Thoracic aorta (tissue), 2 donors: ENCODE results near the gene ALDH3B1. TPM values are rescaled to one million over a fixed set of nuclear protein-coding genes. Genes with fewer than 3 reads are reported as not detected.
"Not testable (repeated sequence)": the region's sequence is repeated elsewhere in the genome, so short reads cannot be mapped to it uniquely, and the experiment has no call there.

Experiments
- ATAC-seq: fragments of 150-250 bp; one replicate; pipeline ENCODE4 v1.8.0; 2017; ENCODE audit warnings: low read depth; ENCODE audit not compliant: insufficient number of reproducible peaks, low FRiP score
- DNase-seq: peaks from one replicate; pipeline ENCODE4 v3.0.0-alpha.2; 2020; ENCODE audit warnings: low spot score
- H3K27ac ChIP-seq, 2 donors: fragments of 200-600 bp; sonication (generic); 1 replicate in 1 of 2; 2 replicates in 1 of 2; pipeline ENCODE4 v1.5.1; 2016; ENCODE audit warnings: mild to moderate bottlenecking in 2 of 2, moderate library complexity in 2 of 2
- H3K27me3 ChIP-seq: fragments of 200-600 bp; sonication (generic); replicated peaks from 2 replicates; pipeline ENCODE4 v1.6.0; 2016; ENCODE audit warnings: mild to moderate bottlenecking; ENCODE audit not compliant: insufficient read depth
- H3K36me3 ChIP-seq: fragments of 200-600 bp; sonication (generic); one replicate; pipeline ENCODE4 v1.5.1; 2016
- H3K4me1 ChIP-seq, 2 donors: fragments of 200-600 bp; sonication (generic); 1 replicate in 1 of 2; 2 replicates in 1 of 2; pipeline versions ENCODE4 v1.5.1 to v1.6.0; 2016; ENCODE audit warnings: low read depth in 2 of 2, mild to moderate bottlenecking in 1 of 2; ENCODE audit not compliant: control insufficient read depth in 1 of 2
- H3K4me3 ChIP-seq: fragments of 200-600 bp; sonication (generic); 2 replicates; pipeline ENCODE4 v1.5.1; 2016; ENCODE audit warnings: mild to moderate bottlenecking
- H3K9me3 ChIP-seq: fragments of 200-600 bp; sonication (generic); 2 replicates; pipeline ENCODE4 v1.5.1; 2016
- total RNA-seq, 2 donors: library from RNA; depleted of rRNA; stranded (reverse); fragments of >200 nt; gene quantifications; one replicate each; pipeline versions ENCODE4 v1.1.0 to v1.2.3, GENCODE V29; 2016
- TF ChIP-seq, protein P1 (sequence below): fragments of 200-600 bp; sonication (generic); IDR thresholded peaks from one replicate; pipeline ENCODE4 v1.5.1; 2019; ENCODE audit warnings: antibody characterized with exemption

The ALDH3B1 gene
- total RNA-seq, 2 donors from 2014 or later = 17.6 to 24.2 TPM

DNA sequence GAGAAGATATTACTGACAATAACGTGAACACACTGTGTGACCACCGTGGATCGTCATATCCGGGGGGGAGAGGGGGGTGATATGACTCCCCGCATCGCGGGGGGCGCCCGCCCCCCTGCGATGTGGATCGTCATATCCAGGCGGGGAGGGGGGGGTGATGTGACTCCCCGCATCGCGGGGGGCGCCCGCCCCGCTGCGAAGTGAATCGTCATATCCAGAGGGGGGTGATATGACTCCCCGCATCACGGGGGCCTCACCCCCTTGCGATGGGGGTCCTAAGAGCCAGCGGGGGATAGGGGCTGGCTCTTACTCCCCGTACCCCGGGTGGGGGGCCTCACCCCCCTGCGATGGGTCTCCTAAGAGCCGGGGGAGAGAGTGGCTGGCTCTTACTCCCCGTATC is 26.2 kb upstream of the ALDH3B1 start:
- Histone ChIP-seq H3K27ac (no peak overlapping the region), H3K36me3 (no peaks in the 10 kb centered on the region), H3K9me3 (no peaks in the 10 kb centered on the region), H3K4me1 (no peaks in the 10 kb centered on the region), H3K4me3 (no peak overlapping the region), H3K27me3 (no peaks in the 10 kb centered on the region)
- ATAC-seq (no peak), DNase-seq (no peak)
- TF ChIP-seq, protein P1, sequence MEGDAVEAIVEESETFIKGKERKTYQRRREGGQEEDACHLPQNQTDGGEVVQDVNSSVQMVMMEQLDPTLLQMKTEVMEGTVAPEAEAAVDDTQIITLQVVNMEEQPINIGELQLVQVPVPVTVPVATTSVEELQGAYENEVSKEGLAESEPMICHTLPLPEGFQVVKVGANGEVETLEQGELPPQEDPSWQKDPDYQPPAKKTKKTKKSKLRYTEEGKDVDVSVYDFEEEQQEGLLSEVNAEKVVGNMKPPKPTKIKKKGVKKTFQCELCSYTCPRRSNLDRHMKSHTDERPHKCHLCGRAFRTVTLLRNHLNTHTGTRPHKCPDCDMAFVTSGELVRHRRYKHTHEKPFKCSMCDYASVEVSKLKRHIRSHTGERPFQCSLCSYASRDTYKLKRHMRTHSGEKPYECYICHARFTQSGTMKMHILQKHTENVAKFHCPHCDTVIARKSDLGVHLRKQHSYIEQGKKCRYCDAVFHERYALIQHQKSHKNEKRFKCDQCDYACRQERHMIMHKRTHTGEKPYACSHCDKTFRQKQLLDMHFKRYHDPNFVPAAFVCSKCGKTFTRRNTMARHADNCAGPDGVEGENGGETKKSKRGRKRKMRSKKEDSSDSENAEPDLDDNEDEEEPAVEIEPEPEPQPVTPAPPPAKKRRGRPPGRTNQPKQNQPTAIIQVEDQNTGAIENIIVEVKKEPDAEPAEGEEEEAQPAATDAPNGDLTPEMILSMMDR = no peak

DNA sequence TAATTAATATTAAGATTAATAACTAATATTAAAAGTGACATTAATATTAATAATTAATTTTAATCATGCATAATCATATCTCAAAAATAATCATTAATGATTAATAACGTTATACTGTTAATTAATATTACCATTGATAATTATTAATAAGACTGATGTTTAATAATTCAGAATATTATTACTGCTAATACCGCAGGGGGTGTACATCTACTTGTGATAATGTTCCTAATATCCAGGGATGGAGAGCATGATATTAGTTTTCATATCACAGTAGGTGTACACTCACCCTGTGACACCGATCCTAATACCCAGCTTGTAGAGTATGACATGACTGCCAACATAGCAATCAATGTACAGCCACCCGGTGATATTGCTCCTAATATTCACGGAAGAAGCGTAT is 24.8 kb upstream of the ALDH3B1 start:
- not testable (repeated sequence) for H3K9me3 ChIP-seq, H3K27me3 ChIP-seq, H3K4me3 ChIP-seq, H3K4me1 ChIP-seq, DNase-seq, H3K27ac ChIP-seq, ATAC-seq, H3K36me3 ChIP-seq

DNA sequence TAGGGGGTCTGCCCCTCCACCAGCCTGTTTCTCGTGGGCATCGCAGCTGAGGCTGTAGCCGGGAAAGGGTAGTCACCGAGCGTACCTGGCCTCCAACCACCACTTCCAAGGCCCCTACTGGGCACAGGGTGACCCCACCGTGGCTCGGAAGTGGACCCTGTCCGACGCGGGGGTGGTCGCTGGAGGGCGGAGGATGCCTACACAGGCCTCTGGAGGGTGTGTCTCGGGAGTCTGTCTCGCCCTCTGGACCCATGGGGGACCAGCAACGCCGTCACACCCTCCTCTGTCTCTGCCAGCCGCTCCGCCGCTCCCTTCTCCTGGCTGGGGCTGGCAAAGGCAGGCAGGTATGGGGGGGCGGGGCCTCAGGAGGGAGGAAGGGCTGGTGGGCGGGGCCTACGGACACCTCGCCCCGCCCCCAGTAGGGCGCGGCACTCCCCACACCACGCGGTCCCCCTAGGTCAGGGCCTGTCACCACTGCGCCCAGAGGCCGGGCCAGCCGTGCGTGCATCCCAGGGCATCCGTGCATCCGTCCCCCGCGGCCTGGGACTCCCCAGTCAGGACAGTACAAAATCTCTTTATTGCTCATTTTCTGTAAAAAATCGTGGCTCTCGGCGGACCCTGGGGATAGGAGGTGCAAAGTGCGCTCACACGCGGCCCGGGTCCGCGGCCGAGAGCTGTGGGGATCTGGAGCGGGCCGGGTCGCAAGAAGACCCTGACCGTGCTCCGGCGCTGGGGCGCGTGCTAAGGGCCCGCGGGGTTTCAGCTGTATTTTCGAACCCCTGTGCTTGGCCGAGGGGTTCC is 19.4 kb upstream of the ALDH3B1 start:
- H3K4me3 ChIP-seq = peak overlapping the region; percentile 47
- not testable (repeated sequence) for H3K27me3 ChIP-seq, H3K4me1 ChIP-seq, ATAC-seq, H3K27ac ChIP-seq, DNase-seq, H3K36me3 ChIP-seq, H3K9me3 ChIP-seq

DNA sequence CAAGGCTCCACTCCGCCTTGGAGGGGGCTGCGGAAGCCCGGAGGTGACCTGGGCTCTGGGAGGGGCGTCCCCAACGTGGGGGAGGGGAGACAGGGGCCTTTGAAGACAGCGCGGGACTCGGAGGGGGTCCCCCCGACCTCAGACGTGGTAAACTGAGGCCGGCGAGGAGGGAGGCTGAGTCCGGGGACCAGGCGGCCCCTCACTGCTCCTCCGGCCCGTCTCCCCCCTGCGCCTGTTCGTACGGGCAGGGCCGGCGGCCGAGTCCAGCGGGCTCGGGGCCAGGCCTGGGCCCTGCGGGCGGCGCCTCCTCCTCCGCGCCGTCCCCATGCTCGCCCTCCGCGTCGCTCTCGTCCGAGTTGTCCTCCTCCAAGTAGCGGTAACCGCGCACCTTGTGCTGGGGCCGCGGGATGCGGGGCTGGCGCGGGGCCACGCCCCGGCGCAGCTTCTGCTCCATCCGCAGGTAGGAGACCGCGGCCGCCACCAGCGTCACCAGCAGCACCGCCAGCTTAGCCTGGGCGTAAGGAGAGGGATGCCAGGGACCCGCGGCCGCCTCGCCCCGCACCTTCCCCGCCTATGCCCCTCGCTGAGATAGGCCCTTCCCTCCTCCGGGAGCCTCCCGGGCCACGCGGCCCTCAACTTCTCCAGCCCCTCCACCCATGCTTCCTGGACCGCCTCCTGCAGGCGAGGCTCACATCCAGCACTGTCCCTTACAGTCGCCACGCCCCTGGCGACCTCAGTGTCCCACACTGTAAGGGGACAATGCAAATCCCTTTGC is 18.6 kb upstream of the ALDH3B1 start:
- DNase-seq, H3K9me3 ChIP-seq, ATAC-seq, H3K27me3 ChIP-seq, H3K4me1 ChIP-seq, H3K36me3 ChIP-seq, H3K27ac ChIP-seq: not testable (repeated sequence)
- H3K4me3 ChIP-seq = peak overlapping the region; percentile 47

DNA sequence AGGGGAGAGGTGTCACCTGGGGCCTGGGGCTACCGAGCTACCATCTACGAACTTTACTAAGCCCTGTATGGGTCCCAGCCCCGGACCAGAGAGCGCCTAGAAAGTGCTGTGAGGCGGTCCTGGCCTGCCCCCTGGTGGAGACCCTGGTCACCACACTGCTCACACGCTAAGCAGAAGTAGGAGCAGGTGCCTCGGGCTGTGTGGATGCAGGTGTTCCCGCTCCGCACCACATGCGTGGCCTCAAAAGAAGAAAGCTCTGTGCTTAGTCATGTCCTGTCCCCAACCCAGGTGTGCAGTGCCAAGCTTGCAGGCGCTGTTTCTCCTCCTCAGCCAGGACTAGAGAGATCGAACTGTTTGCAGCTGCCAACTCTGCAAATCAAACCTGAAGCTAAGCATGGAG is 16.3 kb upstream of the ALDH3B1 start:
- H3K36me3 ChIP-seq, H3K9me3 ChIP-seq, H3K4me3 ChIP-seq, DNase-seq, H3K27me3 ChIP-seq, H3K4me1 ChIP-seq, H3K27ac ChIP-seq, ATAC-seq: not testable (repeated sequence)
- TF ChIP-seq, protein P1 = peak; percentile 48

DNA sequence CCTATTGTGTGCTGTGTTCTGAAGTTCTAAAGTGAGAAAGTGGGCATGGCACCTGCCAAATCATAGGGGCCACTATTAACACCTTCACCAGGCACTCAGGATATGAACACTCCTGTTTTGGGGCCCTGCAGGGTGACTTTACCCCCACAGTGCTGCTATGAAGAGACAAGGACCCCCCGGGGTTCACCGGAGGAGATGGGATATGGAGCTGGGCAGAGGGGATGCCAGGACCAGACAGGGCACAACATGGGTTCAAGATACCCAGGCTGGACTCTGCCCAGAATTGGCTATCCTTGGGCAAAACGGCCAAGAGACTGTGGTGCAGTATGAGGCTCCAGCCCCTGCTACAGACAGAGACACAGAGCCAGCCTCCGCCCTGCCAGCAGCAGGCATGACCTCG is 15.7 kb upstream of the ALDH3B1 start:
- not testable (repeated sequence) for H3K9me3 ChIP-seq, H3K4me1 ChIP-seq, H3K4me3 ChIP-seq, H3K36me3 ChIP-seq, H3K27ac ChIP-seq, DNase-seq, ATAC-seq, H3K27me3 ChIP-seq

DNA sequence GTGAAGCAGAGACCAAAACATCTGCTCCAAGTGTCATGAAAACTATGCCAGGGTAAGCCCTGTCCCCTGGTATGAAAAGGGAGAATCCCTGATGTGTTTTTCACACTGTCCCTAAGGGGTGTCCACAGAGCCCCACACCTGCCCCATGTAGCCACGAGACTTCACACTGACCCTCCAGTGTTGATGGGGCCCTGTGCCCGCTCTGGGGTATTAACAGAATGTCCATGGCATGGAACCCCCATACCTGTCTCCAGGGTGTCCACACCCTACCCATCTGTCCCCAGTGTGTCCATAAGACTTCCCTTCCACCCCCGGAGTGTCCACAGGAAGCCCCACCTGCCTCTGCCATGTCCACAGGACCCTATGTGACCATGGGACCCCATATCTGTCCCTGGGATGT is 15.0 kb upstream of the ALDH3B1 start:
- not testable (repeated sequence) for H3K4me1 ChIP-seq, H3K9me3 ChIP-seq, H3K27ac ChIP-seq, DNase-seq, H3K4me3 ChIP-seq, H3K36me3 ChIP-seq, H3K27me3 ChIP-seq, ATAC-seq

DNA sequence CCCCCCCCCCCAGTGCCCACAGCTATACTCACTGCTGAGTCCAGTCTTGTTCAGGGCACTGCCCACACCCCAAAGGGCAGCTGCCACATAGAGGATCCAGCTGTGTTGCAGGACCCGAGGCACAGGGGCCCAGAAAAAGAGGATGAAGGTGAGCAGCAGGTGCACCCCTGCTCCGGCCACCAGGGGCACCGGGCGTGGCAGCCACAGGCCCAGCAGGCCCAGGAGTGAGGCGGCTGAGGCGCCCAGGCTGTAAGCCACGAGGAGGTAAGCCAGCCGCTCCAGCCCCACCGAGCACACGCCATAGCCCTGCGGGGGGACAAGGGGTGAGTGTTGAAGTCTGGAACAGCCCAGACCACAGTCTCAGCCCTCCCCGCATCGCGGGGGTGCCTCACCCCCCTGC is 14.5 kb upstream of the ALDH3B1 start:
- DNase-seq, ATAC-seq, H3K4me1 ChIP-seq, H3K27me3 ChIP-seq, H3K27ac ChIP-seq, H3K36me3 ChIP-seq, H3K4me3 ChIP-seq, H3K9me3 ChIP-seq: not testable (repeated sequence)
